Keratinocyte (primary cell): ENCODE data around the gene CCDC146. TPM values are rescaled to one million over a fixed set of nuclear protein-coding genes. Genes with fewer than 3 reads are reported as not detected.

Source experiments
- DNase-seq: peaks from one replicate; pipeline ENCODE4 v3.0.0-alpha.2; 2011; ENCODE audit warnings: low read depth, missing footprints, low spot score
- FAIRE-seq: peaks from 2 replicates; lab custom pipeline; 2011; peaks lifted over from hg19 to GRCh38; lab: Jason Lieb, UNC
- H2AFZ ChIP-seq: 2 replicates; pipeline ENCODE4 v1.6.0; 2012; ENCODE audit warnings: low read length, control low read depth, inconsistent platforms; ENCODE audit not compliant: control insufficient read depth
- H3K27ac ChIP-seq: 2 replicates; pipeline ENCODE4 v1.5.1; 2011; ENCODE audit warnings: low read length; ENCODE audit not compliant: control insufficient read depth, insufficient read depth
- H3K27me3 ChIP-seq: 3 replicates; pipeline ENCODE4 v1.6.0; 2011; ENCODE audit warnings: low read length; ENCODE audit not compliant: control insufficient read depth, insufficient read depth; ENCODE audit errors: extremely low read depth
- H3K36me3 ChIP-seq, 2 experiments: 2 replicates in 1 of 2; 3 replicates in 1 of 2; pipeline ENCODE4 v1.5.1; 2011; ENCODE audit warnings: low read length in 2 of 2, mild to moderate bottlenecking in 1 of 2; ENCODE audit not compliant: control insufficient read depth in 2 of 2, insufficient read depth in 2 of 2; ENCODE audit errors: extremely low read depth in 1 of 2
- H3K4me1 ChIP-seq: 3 replicates; pipeline ENCODE4 v1.5.1; 2011; ENCODE audit warnings: low read length; ENCODE audit not compliant: control insufficient read depth, insufficient read depth; ENCODE audit errors: extremely low read depth
- H3K4me2 ChIP-seq: 3 replicates; pipeline ENCODE4 v1.6.0; 2011; ENCODE audit warnings: low read depth, low read length; ENCODE audit not compliant: control insufficient read depth, insufficient read depth; ENCODE audit errors: extremely low read depth
- H3K4me3 ChIP-seq, 3 experiments: fragments of 200-600 bp in 1 of 3; sonication (generic) in 1 of 3; 2 replicates in 2 of 3; 3 replicates in 1 of 3; pipeline ENCODE4 v1.5.1; 2011 to 2016; ENCODE audit warnings: low read length in 3 of 3, mild to moderate bottlenecking in 3 of 3, control low read depth in 2 of 3, inconsistent platforms in 1 of 3, low read depth in 1 of 3, mixed read lengths in 1 of 3, mixed run types in 1 of 3, moderate library complexity in 1 of 3; ENCODE audit not compliant: control insufficient read depth in 2 of 3, insufficient read depth in 2 of 3; ENCODE audit errors: extremely low read depth in 1 of 3
- H3K79me2 ChIP-seq: 2 replicates; pipeline ENCODE4 v1.6.0; 2012; ENCODE audit warnings: low read length; ENCODE audit not compliant: control insufficient read depth, insufficient read depth
- H3K9ac ChIP-seq: 3 replicates; pipeline ENCODE4 v1.6.0; 2011; ENCODE audit warnings: low read length; ENCODE audit not compliant: control insufficient read depth, insufficient read depth; ENCODE audit errors: extremely low read depth
- H3K9me1 ChIP-seq: 3 replicates; pipeline ENCODE4 v1.6.0; 2011; ENCODE audit warnings: low read length; ENCODE audit not compliant: control insufficient read depth, insufficient read depth; ENCODE audit errors: extremely low read depth
- H3K9me3 ChIP-seq: 2 replicates; pipeline ENCODE4 v1.5.1; 2012; ENCODE audit warnings: low read depth, low read length; ENCODE audit not compliant: control insufficient read depth
- H4K20me1 ChIP-seq: 3 replicates; pipeline ENCODE4 v1.6.0; 2011; ENCODE audit warnings: low read length; ENCODE audit not compliant: control insufficient read depth, insufficient read depth; ENCODE audit errors: extremely low read depth
- CTCF ChIP-seq, 3 experiments: IDR thresholded peaks in 1 of 3; conservative IDR thresholded peaks in 1 of 3; optimal IDR thresholded peaks in 1 of 3; 2 replicates in 2 of 3; 3 replicates in 1 of 3; pipeline versions ENCODE3 to v1.5.1; 2011; ENCODE audit warnings: low read length in 3 of 3, mild to moderate bottlenecking in 3 of 3, moderate library complexity in 2 of 3, control low read depth in 1 of 3, inconsistent platforms in 1 of 3; ENCODE audit not compliant: insufficient read depth in 2 of 3; ENCODE audit errors: extremely low read depth in 1 of 3
- EZH2 ChIP-seq: IDR thresholded peaks from one replicate; pipeline ENCODE4 v1.6.1; 2012; ENCODE audit warnings: inconsistent platforms, mild to moderate bottlenecking, low read length, moderate library complexity
- dilution Hi-C: fragments of 300-500 bp; cut with MboI; formaldehyde crosslinking; loops from one replicate; pipeline ENCODE4 v1.7.0; 2020; ENCODE audit warnings: low sequenced_read_pairs; ENCODE audit not compliant: extremely low pct_ligation_motif_present
- polyA plus RNA-seq, 5 experiments: library from polyadenylated mRNA; depleted of rRNA in 3 of 5; stranded (reverse) in 3 of 5; stranded (forward) in 1 of 5; unstranded in 1 of 5; fragments of >200 nt; gene quantifications; 1 replicate in 1 of 5; 2 replicates in 3 of 5; 3 replicates in 1 of 5; pipeline versions ENCODE4 v1.2.1 to v1.2.3, GENCODE V29; 2011 to 2012; ENCODE audit warnings: missing spikeins in 2 of 5, low read depth in 1 of 5, low replicate concordance in 1 of 5

The CCDC146 gene
- polyA plus RNA-seq, 1 donor (not counting 4 experiments of a cell fraction or from before 2014, with no cell fraction given): 5.7 TPM

- no peaks in the 10 kb centered on the region for H3K9me3 ChIP-seq
- no peak for DNase-seq
- no peak overlapping the region for H2AFZ ChIP-seq
- H3K4me2 ChIP-seq: no peak overlapping the region
- no peaks in the 10 kb centered on the region for H3K36me3 ChIP-seq
- H3K27me3 ChIP-seq: no peaks in the 10 kb centered on the region
- TF ChIP-seq EZH2 (no peak), CTCF (optimal IDR thresholded peaks at IDR 0.05 in 1 of 3, IDR thresholded peaks at IDR 0.05 in 1 of 3, conservative IDR thresholded peaks at IDR 0.05 in 1 of 3; ENCODE audit: extremely low read depth in 1 of 3, insufficient read depth in 2 of 3, low read length in 3 of 3) (no peak)
- no peaks in the 10 kb centered on the region for H3K79me2 ChIP-seq
- dilution Hi-C loops: no loop called here
- no peaks in the 10 kb centered on the region for H4K20me1 ChIP-seq
- no peak overlapping the region for H3K4me3 ChIP-seq
- no peak overlapping the region for H3K27ac ChIP-seq
- no peak for FAIRE-seq
- H3K9me1 ChIP-seq: no peaks in the 10 kb centered on the region
- no peak overlapping the region for H3K9ac ChIP-seq
- no peaks in the 10 kb centered on the region for H3K4me1 ChIP-seq
Observed at GRCh38 chr7:77288676-77289320, 166.4 kb downstream of the CCDC146 start.

- no peaks in the 10 kb centered on the region for H3K9me3 ChIP-seq
- H3K4me1 ChIP-seq: no peaks in the 10 kb centered on the region
- H2AFZ ChIP-seq: no peak overlapping the region
- H3K27ac ChIP-seq: no peak overlapping the region
- no peak for DNase-seq
- H3K27me3 ChIP-seq: no peaks in the 10 kb centered on the region
- FAIRE-seq: no peak
- no peak overlapping the region for H3K4me3 ChIP-seq
- H3K4me2 ChIP-seq: no peak overlapping the region
- no peaks in the 10 kb centered on the region for H4K20me1 ChIP-seq
- H3K79me2 ChIP-seq: no peaks in the 10 kb centered on the region
- dilution Hi-C loops: no loop called here
- TF ChIP-seq EZH2 (no peak), CTCF (optimal IDR thresholded peaks at IDR 0.05 in 1 of 3, IDR thresholded peaks at IDR 0.05 in 1 of 3, conservative IDR thresholded peaks at IDR 0.05 in 1 of 3; ENCODE audit: extremely low read depth in 1 of 3, insufficient read depth in 2 of 3, low read length in 3 of 3) (no peak)
- H3K9ac ChIP-seq: no peak overlapping the region
- H3K9me1 ChIP-seq: no peaks in the 10 kb centered on the region
- H3K36me3 ChIP-seq: no peaks in the 10 kb centered on the region
Observed at GRCh38 chr7:77289387-77289786, 167.0 kb downstream of the CCDC146 start.
